CD4-positive, alpha-beta T cell (primary cell): ENCODE measurements around the gene PAX3. TPM values are rescaled to one million over a fixed set of nuclear protein-coding genes. Genes with fewer than 3 reads are reported as not detected.

Source experiments
- ATAC-seq: fragments of 200-7000 bp; cut with Tn5 transposase; one replicate; pipeline ENCODE4 v1.10.0; 2022; ENCODE audit warnings: mild to moderate bottlenecking; ENCODE audit not compliant: poor library complexity
- CTCF ChIA-PET: fragments of 350-600 bp; sonication (Branson Sonifier 250); formaldehyde crosslinking; loops from one replicate; lab custom pipeline; 2021; ENCODE audit warnings: antibody characterized with exemption, inconsistent platforms; lab: Charles Lee
- POLR2A ChIA-PET: fragments of 350-600 bp; sonication (Branson Sonifier 250); formaldehyde crosslinking; loops from one replicate; lab custom pipeline; 2021; ENCODE audit warnings: antibody characterized with exemption, inconsistent platforms; lab: Charles Lee
- DNase-seq, 14 experiments: peaks; one replicate each; pipeline ENCODE4 v3.0.0-alpha.2; 2013 to 2020; ENCODE audit warnings: mixed read lengths in 2 of 14
- H3K27ac ChIP-seq, 2 donors: one replicate each; pipeline versions ENCODE4 v1.5.1 to v1.7.0; 2013; ENCODE audit warnings: low read length in 2 of 2, low read depth in 1 of 2, mild to moderate bottlenecking in 1 of 2
- H3K27me3 ChIP-seq, 2 experiments: 1 replicate in 1 of 2; 2 replicates in 1 of 2; pipeline versions ENCODE4 v1.6.1 to v1.7.0; 2013; ENCODE audit warnings: low read length in 2 of 2, control low read depth in 1 of 2, mild to moderate bottlenecking in 1 of 2, moderate library complexity in 1 of 2; ENCODE audit not compliant: insufficient read depth in 2 of 2, control insufficient read depth in 1 of 2
- H3K36me3 ChIP-seq: one replicate; pipeline ENCODE4 v1.6.1; 2013; ENCODE audit warnings: low read length, control low read depth; ENCODE audit not compliant: insufficient read depth
- H3K4me1 ChIP-seq: one replicate; pipeline ENCODE4 v1.6.1; 2013; ENCODE audit warnings: low read length, control low read depth; ENCODE audit not compliant: insufficient read depth
- H3K4me3 ChIP-seq: one replicate; pipeline ENCODE4 v1.5.1; 2013; ENCODE audit warnings: mild to moderate bottlenecking, low read length, moderate library complexity
- H3K9me3 ChIP-seq, 2 experiments: 1 replicate in 1 of 2; 2 replicates in 1 of 2; pipeline versions ENCODE4 v1.6.1 to v1.7.0; 2013; ENCODE audit warnings: low read length in 2 of 2, mild to moderate bottlenecking in 2 of 2, control low read depth in 1 of 2, moderate library complexity in 1 of 2; ENCODE audit not compliant: control insufficient read depth in 1 of 2, insufficient read depth in 1 of 2
- H3K27ac Mint-ChIP-seq: one replicate; pipeline ENCODE4 v1.8.0; 2020; ENCODE audit warnings: mixed read lengths
- H3K27me3 Mint-ChIP-seq: one replicate; pipeline ENCODE4 v1.8.0; 2021; ENCODE audit warnings: mixed read lengths
- H3K36me3 Mint-ChIP-seq: one replicate; pipeline ENCODE4 v1.8.0; 2021; ENCODE audit warnings: low read depth, mixed read lengths
- H3K4me1 Mint-ChIP-seq: one replicate; pipeline ENCODE4 v1.8.0; 2021; ENCODE audit warnings: low read depth, mixed read lengths
- H3K4me3 Mint-ChIP-seq: one replicate; pipeline ENCODE4 v1.8.0; 2020; ENCODE audit warnings: mild to moderate bottlenecking, mixed read lengths
- H3K9me3 Mint-ChIP-seq: one replicate; pipeline ENCODE4 v1.8.0; 2020; ENCODE audit warnings: mixed read lengths
- CTCF ChIP-seq: fragments of 200-600 bp; IDR thresholded peaks from one replicate; pipeline ENCODE4 v1.8.0; 2022; ENCODE audit warnings: antibody characterized with exemption, mild to moderate bottlenecking
- intact Hi-C, 2 experiments: fragments of 100-400 bp; cut with DNase I in 1 of 2; cut with micrococcal nuclease in 1 of 2; formaldehyde crosslinking; loops; one replicate each; pipeline versions ENCODE4 v1.15.1 to v1.9.0; 2023 to 2025; cut with DNase I, micrococcal nuclease
- total RNA-seq, 174 experiments: library from RNA in 2 of 174; stranded (reverse) in 2 of 174; gene quantifications; one replicate each; pipeline ENCODE4 v1.2.3 and lab custom pipeline; 2021 to 2026

PAX3 gene
- total RNA-seq, 2 experiments from 2014 or later, result not detected

- no peak for TF ChIP-seq CTCF
- H3K4me1 Mint-ChIP-seq, result peaks cover 57% of the 10 kb centered on the region
- H3K27me3 Mint-ChIP-seq, result peaks cover 95% of the 10 kb centered on the region
- H3K9me3 Mint-ChIP-seq, result no peaks in the 10 kb centered on the region
- no peaks in the 10 kb centered on the region for H3K36me3 ChIP-seq
- POLR2A ChIA-PET, result no interaction called here
- CTCF ChIA-PET, result no interaction called here
- peaks cover 6 to 91% of the 10 kb centered on the region in 2 experiments for H3K9me3 ChIP-seq
- H3K36me3 Mint-ChIP-seq, result no peaks in the 10 kb centered on the region
- H3K27ac Mint-ChIP-seq, result no peak overlapping the region
- ATAC-seq (no peak), DNase-seq (no peak)
- intact Hi-C loops, result no loop called here
- H3K4me3 Mint-ChIP-seq, result no peak overlapping the region
- no peak overlapping the region for H3K27ac ChIP-seq
- H3K4me3 ChIP-seq, result no peak overlapping the region
- H3K4me1 ChIP-seq, result peaks cover 64% of the 10 kb centered on the region
- H3K27me3 ChIP-seq, result peaks cover 98 to 99% of the 10 kb centered on the region in 2 experiments
These were observed 2.4 kb upstream of the PAX3 start for GRCh38 chr2:222301053-222301795.

- Mint-ChIP-seq H3K27me3 (peaks cover 95% of the 10 kb centered on the region), H3K36me3 (no peaks in the 10 kb centered on the region), H3K4me3 (no peak overlapping the region), H3K27ac (no peak overlapping the region), H3K4me1 (peaks cover 62% of the 10 kb centered on the region), H3K9me3 (no peaks in the 10 kb centered on the region)
- Histone ChIP-seq H3K27ac (no peak overlapping the region), H3K36me3 (no peaks in the 10 kb centered on the region), H3K27me3 (peaks cover 96 to 99% of the 10 kb centered on the region in 2 experiments), H3K9me3 (peaks cover 6 to 87% of the 10 kb centered on the region in 2 experiments), H3K4me1 (peaks cover 61% of the 10 kb centered on the region), H3K4me3 (no peak overlapping the region)
- DNase-seq (no peak), ATAC-seq (no peak)
- no peak for TF ChIP-seq CTCF
- POLR2A ChIA-PET, result interaction anchor here (0.6 kb wide), 1 partner anchor 90 kb away, joined by 3 read pairs; no protein-coding TSS in a partner anchor
- intact Hi-C loops, result no loop called here
- CTCF ChIA-PET, result no interaction called here
These were observed 1.9 kb upstream of the PAX3 start for GRCh38 chr2:222300726-222301052.

GRCh38 chr2:222299906-222300725, 1.3 kb upstream of the PAX3 start:
- CTCF ChIA-PET, result no interaction called here
- intact Hi-C loops, result no loop called here
- H3K4me3 ChIP-seq, result no peak overlapping the region
- no peak for TF ChIP-seq CTCF
- H3K9me3 ChIP-seq, result peaks cover 6 to 87% of the 10 kb centered on the region in 2 experiments
- no peak overlapping the region for H3K27ac Mint-ChIP-seq
- POLR2A ChIA-PET, result interaction anchor here (0.6 kb wide), 1 partner anchor 90 kb away, joined by 3 read pairs; no protein-coding TSS in a partner anchor
- H3K4me3 Mint-ChIP-seq, result no peak overlapping the region
- H3K4me1 ChIP-seq, result peaks cover 61% of the 10 kb centered on the region
- H3K27me3 ChIP-seq, result peaks cover 96 to 99% of the 10 kb centered on the region in 2 experiments
- no peak overlapping the region for H3K27ac ChIP-seq
- H3K36me3 Mint-ChIP-seq, result no peaks in the 10 kb centered on the region
- no peaks in the 10 kb centered on the region for H3K36me3 ChIP-seq
- H3K4me1 Mint-ChIP-seq, result peaks cover 62% of the 10 kb centered on the region
- ATAC-seq, result no peak
- H3K9me3 Mint-ChIP-seq, result no peaks in the 10 kb centered on the region
- no peak for DNase-seq
- H3K27me3 Mint-ChIP-seq, result peaks cover 95% of the 10 kb centered on the region
